ENCODE measurements around the gene SLC22A23.

DNA sequence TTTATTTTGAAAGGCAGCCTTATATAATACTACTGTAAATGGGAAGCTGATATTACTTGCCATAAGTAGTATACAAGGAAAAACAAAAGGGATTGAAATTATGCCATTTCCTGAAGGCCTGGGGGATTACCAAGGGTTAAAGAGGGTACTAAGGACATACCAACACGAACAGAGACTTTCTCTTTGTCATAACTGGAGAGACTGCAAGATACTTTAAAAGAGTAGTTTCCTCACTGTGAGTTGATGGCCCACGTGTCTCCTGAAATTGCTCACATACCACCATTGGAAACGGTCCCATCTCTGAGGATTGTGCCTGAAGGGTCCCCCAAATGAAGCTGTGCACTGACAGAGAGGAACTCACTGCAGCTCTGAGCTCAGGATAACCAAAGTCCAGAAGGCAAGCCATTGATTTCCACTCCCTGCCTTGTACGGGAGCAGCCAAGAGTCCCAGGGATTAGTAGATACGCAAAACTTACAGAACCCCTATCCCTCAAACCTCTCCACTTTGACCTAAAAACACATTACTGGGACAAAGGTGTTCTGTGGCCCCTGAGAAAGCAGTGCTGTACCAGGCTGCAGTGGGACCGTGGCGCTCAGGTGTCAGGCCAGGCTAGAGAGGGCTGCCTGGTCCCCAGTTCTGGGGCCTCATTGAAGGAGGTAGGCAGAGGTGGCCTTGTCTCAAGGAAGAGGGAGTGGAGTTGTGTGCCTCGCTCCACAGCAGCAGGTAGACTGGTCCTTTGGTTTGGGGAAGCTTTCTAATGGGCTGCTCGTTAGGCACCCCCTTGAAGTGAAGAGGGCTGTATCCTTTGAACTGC is 182.9 kb downstream of the SLC22A23 start:
- TF ChIP-seq, protein P1, sequence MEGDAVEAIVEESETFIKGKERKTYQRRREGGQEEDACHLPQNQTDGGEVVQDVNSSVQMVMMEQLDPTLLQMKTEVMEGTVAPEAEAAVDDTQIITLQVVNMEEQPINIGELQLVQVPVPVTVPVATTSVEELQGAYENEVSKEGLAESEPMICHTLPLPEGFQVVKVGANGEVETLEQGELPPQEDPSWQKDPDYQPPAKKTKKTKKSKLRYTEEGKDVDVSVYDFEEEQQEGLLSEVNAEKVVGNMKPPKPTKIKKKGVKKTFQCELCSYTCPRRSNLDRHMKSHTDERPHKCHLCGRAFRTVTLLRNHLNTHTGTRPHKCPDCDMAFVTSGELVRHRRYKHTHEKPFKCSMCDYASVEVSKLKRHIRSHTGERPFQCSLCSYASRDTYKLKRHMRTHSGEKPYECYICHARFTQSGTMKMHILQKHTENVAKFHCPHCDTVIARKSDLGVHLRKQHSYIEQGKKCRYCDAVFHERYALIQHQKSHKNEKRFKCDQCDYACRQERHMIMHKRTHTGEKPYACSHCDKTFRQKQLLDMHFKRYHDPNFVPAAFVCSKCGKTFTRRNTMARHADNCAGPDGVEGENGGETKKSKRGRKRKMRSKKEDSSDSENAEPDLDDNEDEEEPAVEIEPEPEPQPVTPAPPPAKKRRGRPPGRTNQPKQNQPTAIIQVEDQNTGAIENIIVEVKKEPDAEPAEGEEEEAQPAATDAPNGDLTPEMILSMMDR (IDR thresholded peaks at IDR 0.05), result no peak
- TF ChIP-seq ZFX (IDR thresholded peaks at IDR 0.05; ENCODE audit: borderline replicate concordance), result no peak

Measured in 22Rv1 (cell line).